ENCODE measurements around the gene THAP3. TPM values are rescaled to one million over a fixed set of nuclear protein-coding genes. Genes with fewer than 3 reads are reported as not detected.

THAP3 gene, protein sequence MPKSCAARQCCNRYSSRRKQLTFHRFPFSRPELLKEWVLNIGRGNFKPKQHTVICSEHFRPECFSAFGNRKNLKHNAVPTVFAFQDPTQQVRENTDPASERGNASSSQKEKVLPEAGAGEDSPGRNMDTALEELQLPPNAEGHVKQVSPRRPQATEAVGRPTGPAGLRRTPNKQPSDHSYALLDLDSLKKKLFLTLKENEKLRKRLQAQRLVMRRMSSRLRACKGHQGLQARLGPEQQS
- 10 to 100 TPM; 19.1 to 20.8 TPM for total RNA-seq

DNA sequence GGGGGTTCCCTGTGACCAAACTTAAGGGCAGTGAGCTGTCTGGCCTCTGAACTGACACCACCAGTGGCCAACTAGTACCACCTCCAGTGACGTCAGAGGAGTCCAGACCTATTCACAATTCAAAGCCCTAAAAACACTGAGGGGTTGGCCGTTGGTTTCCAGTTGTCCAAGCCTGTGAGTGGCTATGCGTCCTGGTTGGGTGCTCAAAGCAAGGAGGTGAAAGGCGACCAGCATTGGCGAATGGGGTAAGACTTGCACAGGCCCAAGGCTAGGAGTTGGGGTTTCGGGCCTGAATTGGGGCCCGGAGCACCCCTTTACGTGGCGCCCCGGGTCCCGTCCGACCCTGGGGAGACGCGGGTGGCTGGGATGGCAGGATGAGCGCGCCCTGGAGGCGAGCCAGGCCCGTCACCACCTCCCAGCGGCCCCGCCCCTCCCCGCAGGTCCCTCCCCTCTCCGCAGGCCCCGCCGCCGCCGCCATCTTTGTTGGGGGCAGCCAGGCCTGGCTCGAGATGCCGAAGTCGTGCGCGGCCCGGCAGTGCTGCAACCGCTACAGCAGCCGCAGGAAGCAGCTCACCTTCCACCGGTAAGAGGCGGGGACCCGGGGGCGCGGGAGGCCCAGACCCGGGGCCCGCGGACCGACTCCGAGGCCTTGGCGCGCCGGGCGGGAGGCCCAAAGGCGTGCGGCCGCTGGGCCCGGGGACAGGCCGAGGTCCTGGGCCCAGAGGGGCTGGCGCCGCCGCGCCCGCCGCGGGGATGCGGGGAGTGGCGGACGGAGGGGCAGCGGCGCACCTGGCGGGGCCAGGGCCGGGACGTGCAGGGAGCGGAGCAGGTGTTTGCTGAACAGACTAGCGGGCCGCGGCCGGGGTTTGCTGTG lies at the start of gene THAP3:
THAP3 (plus strand) TSS at position 159 of the 874 bp plus-strand sequence; CDS start at position 510, 351 bp downstream.
- peak within 1 kb of the TSS; percentile 86 for H3K4me3 Mint-ChIP-seq
- CTCF ChIA-PET = interaction anchor here (1.5 kb wide), 2 partner anchors 9 to 21 kb away, joined by 4 to 7 read pairs; no protein-coding TSS in a partner anchor
- DNase-seq (peak; percentile 91), ATAC-seq (peak; percentile 98)
- POLR2A ChIA-PET = interaction anchor here (0.6 to 1.4 kb wide), 3 partner anchors 21 to 1337 kb away, joined by 3 read pairs; partner anchors contain the start of gene PARK7
- peaks cover 31% of the 10 kb centered on the region for H3K4me1 Mint-ChIP-seq (ENCODE audit: low read depth)
- no peaks in the 10 kb centered on the region for H3K27me3 Mint-ChIP-seq (ENCODE audit: low read depth)
- peaks cover 47% of the 10 kb centered on the region for H3K36me3 Mint-ChIP-seq (ENCODE audit: low read depth)
- H3K27ac Mint-ChIP-seq = peak within 1 kb of the TSS; percentile 84
- H3K9me3 Mint-ChIP-seq (ENCODE audit: insufficient read depth) = no peaks in the 10 kb centered on the region

DNA sequence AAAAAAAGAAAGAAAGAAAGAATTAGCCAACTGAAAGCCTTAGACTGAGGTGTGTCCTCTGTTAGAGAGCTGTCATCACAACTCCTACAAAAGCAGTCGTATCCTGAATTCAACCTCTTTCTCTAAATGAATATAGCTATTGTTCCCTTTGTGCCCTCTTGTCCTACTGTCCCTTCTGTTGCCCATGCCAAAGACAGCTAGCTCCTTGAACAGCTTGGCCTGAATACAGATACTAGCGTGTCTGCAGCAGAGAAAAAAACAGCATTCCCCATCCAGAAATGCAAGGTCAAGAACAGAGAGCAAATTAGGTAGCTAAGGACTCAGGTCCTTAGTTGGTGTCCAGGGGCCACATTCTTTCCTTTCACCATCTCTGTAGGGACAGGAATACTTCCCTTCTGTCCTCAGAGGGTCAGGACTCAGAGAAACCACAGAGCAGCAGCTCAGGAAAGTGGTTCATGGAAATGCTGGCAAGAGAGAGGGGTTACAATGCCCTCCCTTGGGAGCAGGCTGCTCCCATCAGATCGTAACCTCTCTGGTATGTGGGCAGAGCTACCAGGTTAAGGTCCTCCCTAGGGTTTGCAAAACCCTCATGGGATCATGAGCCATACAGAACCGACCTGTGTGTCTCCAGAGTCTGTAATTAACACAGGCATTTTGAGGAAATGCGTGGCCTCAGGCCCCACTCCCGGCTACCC lies 46.7 kb upstream of the THAP3 start:
- no peaks in the 10 kb centered on the region for H3K27me3 Mint-ChIP-seq (ENCODE audit: low read depth)
- peaks cover 32% of the 10 kb centered on the region for H3K4me1 Mint-ChIP-seq (ENCODE audit: low read depth)
- DNase-seq = no peak
- no peak for ATAC-seq
- ChIA-PET CTCF (interaction anchor here (0.7 to 1.0 kb wide), 2 partner anchors 23 to 214 kb away, joined by 3 read pairs; partner anchors contain the start of gene NOL9), POLR2A (interaction anchor here (5.9 kb wide), 1 partner anchor 25 kb away, joined by 32 read pairs; the partner anchor contains the start of gene KLHL21)
- peaks cover 8% of the 10 kb centered on the region for H3K36me3 Mint-ChIP-seq (ENCODE audit: low read depth)
- H3K27ac Mint-ChIP-seq = no peak overlapping the region
- no peak overlapping the region for H3K4me3 Mint-ChIP-seq
- H3K9me3 Mint-ChIP-seq (ENCODE audit: insufficient read depth) = no peaks in the 10 kb centered on the region

DNA sequence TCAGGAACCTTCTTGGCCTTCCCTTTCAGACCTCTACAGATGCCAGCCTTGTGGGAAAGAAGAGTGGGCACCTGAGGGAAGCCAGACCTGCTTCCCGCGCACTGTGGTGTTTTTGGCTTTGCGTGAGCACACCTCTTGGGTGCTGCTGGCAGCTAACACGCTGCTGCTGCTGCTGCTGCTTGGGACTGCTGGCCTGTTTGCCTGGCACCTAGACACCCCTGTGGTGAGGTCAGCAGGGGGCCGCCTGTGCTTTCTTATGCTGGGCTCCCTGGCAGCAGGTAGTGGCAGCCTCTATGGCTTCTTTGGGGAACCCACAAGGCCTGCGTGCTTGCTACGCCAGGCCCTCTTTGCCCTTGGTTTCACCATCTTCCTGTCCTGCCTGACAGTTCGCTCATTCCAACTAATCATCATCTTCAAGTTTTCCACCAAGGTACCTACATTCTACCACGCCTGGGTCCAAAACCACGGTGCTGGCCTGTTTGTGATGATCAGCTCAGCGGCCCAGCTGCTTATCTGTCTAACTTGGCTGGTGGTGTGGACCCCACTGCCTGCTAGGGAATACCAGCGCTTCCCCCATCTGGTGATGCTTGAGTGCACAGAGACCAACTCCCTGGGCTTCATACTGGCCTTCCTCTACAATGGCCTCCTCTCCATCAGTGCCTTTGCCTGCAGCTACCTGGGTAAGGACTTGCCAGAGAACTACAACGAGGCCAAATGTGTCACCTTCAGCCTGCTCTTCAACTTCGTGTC lies 45.9 kb upstream of the THAP3 start:
- DNase-seq (no peak), ATAC-seq (no peak)
- Mint-ChIP-seq H3K27me3 (ENCODE audit: low read depth) (no peaks in the 10 kb centered on the region), H3K36me3 (ENCODE audit: low read depth) (peaks cover 8% of the 10 kb centered on the region), H3K4me3 (no peak overlapping the region), H3K27ac (peak overlapping the region; percentile 99), H3K4me1 (ENCODE audit: low read depth) (peaks cover 32% of the 10 kb centered on the region), H3K9me3 (ENCODE audit: insufficient read depth) (no peaks in the 10 kb centered on the region)
- CTCF ChIA-PET = interaction anchor here (1.0 to 5.7 kb wide), 2 partner anchors 24 to 25 kb away, joined by 3 to 32 read pairs; partner anchors contain the start of genes NOL9 and TAS1R1
- POLR2A ChIA-PET = interaction anchor here (1.3 to 5.9 kb wide), 3 partner anchors 8 to 24 kb away, joined by 5 to 32 read pairs (median 6); partner anchors contain the start of genes KLHL21, NOL9 and TAS1R1

DNA sequence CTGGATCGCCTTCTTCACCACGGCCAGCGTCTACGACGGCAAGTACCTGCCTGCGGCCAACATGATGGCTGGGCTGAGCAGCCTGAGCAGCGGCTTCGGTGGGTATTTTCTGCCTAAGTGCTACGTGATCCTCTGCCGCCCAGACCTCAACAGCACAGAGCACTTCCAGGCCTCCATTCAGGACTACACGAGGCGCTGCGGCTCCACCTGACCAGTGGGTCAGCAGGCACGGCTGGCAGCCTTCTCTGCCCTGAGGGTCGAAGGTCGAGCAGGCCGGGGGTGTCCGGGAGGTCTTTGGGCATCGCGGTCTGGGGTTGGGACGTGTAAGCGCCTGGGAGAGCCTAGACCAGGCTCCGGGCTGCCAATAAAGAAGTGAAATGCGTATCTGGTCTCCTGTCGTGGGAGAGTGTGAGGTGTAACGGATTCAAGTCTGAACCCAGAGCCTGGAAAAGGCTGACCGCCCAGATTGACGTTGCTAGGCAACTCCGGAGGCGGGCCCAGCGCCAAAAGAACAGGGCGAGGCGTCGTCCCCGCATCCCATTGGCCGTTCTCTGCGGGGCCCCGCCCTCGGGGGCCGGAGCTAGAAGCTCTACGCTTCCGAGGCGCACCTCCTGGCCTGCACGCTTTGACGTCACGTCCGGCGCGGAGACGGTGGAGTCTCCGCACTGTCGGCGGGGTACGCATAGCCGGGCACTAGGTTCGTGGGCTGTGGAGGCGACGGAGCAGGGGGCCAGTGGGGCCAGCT lies 45.1 kb upstream of the THAP3 start, which contains the start of gene ZBTB48:
ZBTB48 (plus strand) TSS at position 621 of the 745 bp plus-strand sequence. CDS start 616 bp downstream, outside the sequence.
- CTCF ChIA-PET = interaction anchor here (0.7 to 5.7 kb wide), 8 partner anchors 10 to 204 kb away, joined by 3 to 32 read pairs (median 4); partner anchors contain the start of genes NOL9 and TAS1R1
- peak within 1 kb of the TSS; percentile 99 for H3K27ac Mint-ChIP-seq
- POLR2A ChIA-PET = interaction anchor here (1.3 to 5.9 kb wide), 4 partner anchors 9 to 25 kb away, joined by 5 to 32 read pairs (median 6); partner anchors contain the start of genes KLHL21, NOL9 and TAS1R1
- H3K36me3 Mint-ChIP-seq (ENCODE audit: low read depth) = peaks cover 8% of the 10 kb centered on the region
- no peaks in the 10 kb centered on the region for H3K27me3 Mint-ChIP-seq (ENCODE audit: low read depth)
- DNase-seq (peak; percentile 98), ATAC-seq (peak; percentile 98)
- peak within 1 kb of the TSS; percentile 97 for H3K4me3 Mint-ChIP-seq
- peaks cover 35% of the 10 kb centered on the region for H3K4me1 Mint-ChIP-seq (ENCODE audit: low read depth)
- H3K9me3 Mint-ChIP-seq (ENCODE audit: insufficient read depth) = no peaks in the 10 kb centered on the region

DNA sequence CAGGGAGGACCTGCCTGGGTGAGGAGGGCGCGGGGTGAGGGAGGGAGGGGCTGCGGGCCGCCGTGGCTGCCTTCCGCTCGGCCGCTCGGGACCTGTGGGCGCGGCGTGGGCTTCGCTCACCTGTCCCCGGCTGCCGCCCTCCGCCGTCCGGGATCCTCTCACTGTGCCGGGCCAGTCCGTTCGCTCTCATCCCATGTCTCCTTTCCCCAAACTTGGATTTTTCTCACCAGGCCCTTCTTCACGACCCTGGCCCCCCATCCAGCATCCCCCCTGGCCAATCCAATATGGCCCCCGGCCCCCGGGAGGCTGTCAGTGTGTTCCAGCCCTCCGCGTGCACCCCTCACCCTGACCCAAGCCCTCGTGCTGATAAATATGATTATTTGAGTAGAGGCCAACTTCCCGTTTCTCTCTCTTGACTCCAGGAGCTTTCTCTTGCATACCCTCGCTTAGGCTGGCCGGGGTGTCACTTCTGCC lies 44.5 kb upstream of the THAP3 start:
- CTCF ChIA-PET = interaction anchor here (0.7 to 5.7 kb wide), 8 partner anchors 10 to 203 kb away, joined by 3 to 32 read pairs (median 4); partner anchors contain the start of genes NOL9 and TAS1R1
- POLR2A ChIA-PET = interaction anchor here (0.5 to 5.9 kb wide), 7 partner anchors 9 to 476 kb away, joined by 3 to 32 read pairs (median 5); partner anchors contain the start of genes KLHL21, NOL9 and TAS1R1
- ATAC-seq = no peak
- H3K4me1 Mint-ChIP-seq (ENCODE audit: low read depth) = peaks cover 37% of the 10 kb centered on the region
- peak overlapping the region; percentile 97 for H3K4me3 Mint-ChIP-seq
- peak overlapping the region; percentile 99 for H3K27ac Mint-ChIP-seq
- H3K9me3 Mint-ChIP-seq (ENCODE audit: insufficient read depth) = no peaks in the 10 kb centered on the region
- no peaks in the 10 kb centered on the region for H3K27me3 Mint-ChIP-seq (ENCODE audit: low read depth)
- no peak for DNase-seq
- H3K36me3 Mint-ChIP-seq (ENCODE audit: low read depth) = peaks cover 8% of the 10 kb centered on the region

DNA sequence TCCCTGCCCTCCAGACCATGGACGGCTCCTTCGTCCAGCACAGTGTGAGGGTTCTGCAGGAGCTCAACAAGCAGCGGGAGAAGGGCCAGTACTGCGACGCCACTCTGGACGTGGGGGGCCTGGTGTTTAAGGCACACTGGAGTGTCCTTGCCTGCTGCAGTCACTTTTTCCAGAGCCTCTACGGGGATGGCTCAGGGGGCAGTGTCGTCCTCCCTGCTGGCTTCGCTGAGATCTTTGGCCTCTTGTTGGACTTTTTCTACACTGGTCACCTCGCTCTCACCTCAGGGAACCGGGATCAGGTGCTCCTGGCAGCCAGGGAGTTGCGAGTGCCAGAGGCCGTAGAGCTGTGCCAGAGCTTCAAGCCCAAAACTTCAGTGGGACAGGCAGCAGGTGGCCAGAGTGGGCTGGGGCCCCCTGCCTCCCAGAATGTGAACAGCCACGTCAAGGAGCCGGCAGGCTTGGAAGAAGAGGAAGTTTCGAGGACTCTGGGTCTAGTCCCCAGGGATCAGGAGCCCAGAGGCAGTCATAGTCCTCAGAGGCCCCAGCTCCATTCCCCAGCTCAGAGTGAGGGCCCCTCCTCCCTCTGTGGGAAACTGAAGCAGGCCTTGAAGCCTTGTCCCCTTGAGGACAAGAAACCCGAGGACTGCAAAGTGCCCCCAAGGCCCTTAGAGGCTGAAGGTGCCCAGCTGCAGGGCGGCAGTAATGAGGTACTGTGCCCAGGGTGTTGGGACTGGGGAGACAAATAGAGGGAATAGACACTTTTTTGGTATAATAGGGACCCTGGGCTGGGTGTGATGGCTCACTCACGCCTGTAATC lies 43.9 kb upstream of the THAP3 start:
- Mint-ChIP-seq H3K4me3 (peak overlapping the region; percentile 97), H3K4me1 (ENCODE audit: low read depth) (peaks cover 37% of the 10 kb centered on the region), H3K36me3 (ENCODE audit: low read depth) (peaks cover 8% of the 10 kb centered on the region), H3K27ac (peak overlapping the region; percentile 99), H3K9me3 (ENCODE audit: insufficient read depth) (no peaks in the 10 kb centered on the region), H3K27me3 (ENCODE audit: low read depth) (no peaks in the 10 kb centered on the region)
- CTCF ChIA-PET = interaction anchor here (0.7 to 5.7 kb wide), 7 partner anchors 9 to 91 kb away, joined by 3 to 32 read pairs (median 4); partner anchors contain the start of genes NOL9 and TAS1R1
- no peak for DNase-seq
- no peak for ATAC-seq
- POLR2A ChIA-PET = interaction anchor here (0.5 to 5.9 kb wide), 6 partner anchors 9 to 475 kb away, joined by 3 to 32 read pairs (median 5); partner anchors contain the start of genes KLHL21, NOL9 and TAS1R1

DNA sequence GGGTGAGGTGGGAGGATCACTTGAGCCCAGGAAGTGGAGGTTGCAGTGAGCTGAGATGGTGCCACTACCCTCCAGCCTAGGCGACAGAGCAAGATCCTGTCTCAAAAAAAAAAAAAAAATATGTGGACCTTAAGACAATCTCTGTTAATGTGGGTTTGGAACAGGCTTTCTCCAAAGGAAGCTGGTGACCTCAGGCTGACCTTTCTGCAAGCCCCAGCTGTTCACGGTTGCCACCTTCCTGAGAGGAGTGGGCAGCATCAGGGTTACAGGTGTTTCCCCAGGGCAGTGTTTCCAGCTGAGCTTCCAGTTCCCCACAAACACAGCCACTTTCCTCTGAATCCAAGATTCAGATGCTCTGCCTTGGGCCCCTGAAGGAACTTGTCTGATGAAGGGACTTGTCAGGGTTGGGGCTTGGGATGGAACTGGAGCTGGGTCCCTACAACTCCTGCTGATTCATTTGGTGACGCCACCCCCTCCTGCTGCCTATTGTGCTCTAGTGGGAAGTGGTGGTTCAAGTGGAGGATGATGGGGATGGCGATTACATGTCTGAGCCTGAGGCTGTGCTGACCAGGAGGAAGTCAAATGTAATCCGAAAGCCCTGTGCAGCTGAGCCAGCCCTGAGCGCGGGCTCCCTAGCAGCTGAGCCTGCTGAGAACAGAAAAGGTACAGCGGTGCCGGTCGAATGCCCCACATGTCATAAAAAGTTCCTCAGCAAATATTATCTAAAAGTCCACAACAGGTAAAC lies 42.9 kb upstream of the THAP3 start:
- peaks cover 37% of the 10 kb centered on the region for H3K4me1 Mint-ChIP-seq (ENCODE audit: low read depth)
- ChIA-PET CTCF (interaction anchor here (0.7 to 5.7 kb wide), 3 partner anchors 23 to 36 kb away, joined by 3 to 32 read pairs (median 3); partner anchors contain the start of genes NOL9 and TAS1R1), POLR2A (interaction anchor here (0.6 to 5.9 kb wide), 3 partner anchors 19 to 46 kb away, joined by 3 to 32 read pairs (median 3); partner anchors contain the start of gene KLHL21)
- H3K27me3 Mint-ChIP-seq (ENCODE audit: low read depth) = no peaks in the 10 kb centered on the region
- H3K9me3 Mint-ChIP-seq (ENCODE audit: insufficient read depth) = no peaks in the 10 kb centered on the region
- no peak for DNase-seq
- peaks cover 8% of the 10 kb centered on the region for H3K36me3 Mint-ChIP-seq (ENCODE audit: low read depth)
- H3K27ac Mint-ChIP-seq = peak overlapping the region; percentile 99
- H3K4me3 Mint-ChIP-seq = peak overlapping the region; percentile 34
- ATAC-seq = no peak

DNA sequence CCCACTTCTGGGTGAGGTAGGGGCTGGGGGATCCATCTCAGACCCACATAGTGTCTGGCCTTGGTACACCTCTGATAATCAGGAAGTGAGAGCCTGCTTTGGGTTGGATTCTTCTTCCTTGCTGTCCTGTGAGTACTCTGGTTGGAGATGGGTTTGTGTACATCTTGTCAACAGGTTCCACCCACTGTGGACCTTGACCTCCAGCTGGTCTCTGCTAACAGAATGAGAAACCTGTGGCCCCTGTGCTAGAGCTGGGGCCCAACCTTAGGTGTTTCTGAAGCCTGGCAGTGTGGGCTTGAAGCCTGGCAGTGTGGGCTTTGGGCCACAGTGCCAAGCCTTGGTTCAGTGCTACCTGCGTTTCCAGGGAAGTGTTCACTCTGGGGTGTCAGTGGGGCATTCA lies 42.3 kb upstream of the THAP3 start:
- Mint-ChIP-seq H3K27ac (peak overlapping the region; percentile 39), H3K4me1 (ENCODE audit: low read depth) (peaks cover 40% of the 10 kb centered on the region), H3K4me3 (no peak overlapping the region), H3K27me3 (ENCODE audit: low read depth) (no peaks in the 10 kb centered on the region), H3K9me3 (ENCODE audit: insufficient read depth) (no peaks in the 10 kb centered on the region), H3K36me3 (ENCODE audit: low read depth) (peaks cover 9% of the 10 kb centered on the region)
- no peak for ATAC-seq
- POLR2A ChIA-PET = interaction anchor here (0.6 to 5.9 kb wide), 3 partner anchors 18 to 162 kb away, joined by 3 to 32 read pairs (median 3); partner anchors contain the start of genes HES2 and KLHL21
- no peak for DNase-seq
- CTCF ChIA-PET = interaction anchor here (1.2 to 5.7 kb wide), 2 partner anchors 22 to 28 kb away, joined by 3 to 32 read pairs; partner anchors contain the start of genes NOL9 and TAS1R1

Data from activated CD8-positive, alpha-beta T cell treated with anti-CD3 and anti-CD28 coated beads, Interleukin-2, amount 10 ng/mL, durations not matched to agents 7 days and 5 days (primary cell).